NCI-H2107 (cell line): ENCODE results near the gene CPZ.

Experiments used
- DNase-seq: peaks from one replicate; lab custom pipeline; 2025; lab: John Stamatoyannopoulos, UW

Gene CPZ

GRCh38 chr4:8581094-8581861 is 11.3 kb upstream of the CPZ start:
- DNase-seq: no peak

DNA sequence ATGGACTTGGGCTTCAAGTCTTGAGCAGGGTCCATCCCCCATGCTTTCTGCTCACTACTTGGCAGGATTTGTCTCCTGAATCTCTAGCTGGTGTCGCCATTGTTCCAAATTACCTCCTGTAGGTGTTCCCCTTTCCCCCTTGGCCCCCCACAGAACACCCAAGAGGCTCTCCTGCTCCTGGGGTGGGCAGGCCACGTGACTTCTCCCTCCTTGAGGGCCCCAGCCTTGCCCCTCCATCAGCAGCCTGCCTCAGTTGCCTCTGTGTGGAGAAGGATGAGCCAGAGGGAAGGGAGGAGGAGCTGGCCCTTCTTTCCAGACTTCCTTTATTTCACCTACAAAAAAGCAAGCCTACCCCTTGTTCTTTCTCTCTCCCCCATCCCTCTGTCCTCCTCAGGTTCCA is 10.5 kb upstream of the CPZ start:
- DNase-seq: no peak

- DNase-seq: no peak
These were observed 10.1 kb upstream of the CPZ start for GRCh38 chr4:8582436-8582835.

GRCh38 chr4:8582941-8583654 is 9.5 kb upstream of the CPZ start:
- no peak for DNase-seq

DNA sequence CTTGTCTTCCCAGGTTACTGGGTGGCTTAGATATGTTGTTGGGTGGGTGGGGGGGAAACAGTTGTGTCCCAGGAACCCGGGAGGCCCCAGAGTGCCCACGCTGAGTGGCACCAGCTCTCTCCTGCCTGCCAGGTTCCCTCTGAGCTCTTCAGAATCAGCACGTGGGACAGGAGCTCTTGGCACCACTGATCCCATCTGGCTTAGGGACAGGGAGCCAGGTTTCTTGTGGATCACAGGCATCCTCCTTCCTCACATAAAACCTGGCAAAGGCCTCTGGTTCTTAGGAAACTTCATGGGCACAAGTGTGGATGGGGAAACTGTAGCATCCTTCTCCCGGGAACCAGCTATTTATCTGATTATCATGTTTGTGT is 8.9 kb upstream of the CPZ start:
- no peak for DNase-seq

DNA sequence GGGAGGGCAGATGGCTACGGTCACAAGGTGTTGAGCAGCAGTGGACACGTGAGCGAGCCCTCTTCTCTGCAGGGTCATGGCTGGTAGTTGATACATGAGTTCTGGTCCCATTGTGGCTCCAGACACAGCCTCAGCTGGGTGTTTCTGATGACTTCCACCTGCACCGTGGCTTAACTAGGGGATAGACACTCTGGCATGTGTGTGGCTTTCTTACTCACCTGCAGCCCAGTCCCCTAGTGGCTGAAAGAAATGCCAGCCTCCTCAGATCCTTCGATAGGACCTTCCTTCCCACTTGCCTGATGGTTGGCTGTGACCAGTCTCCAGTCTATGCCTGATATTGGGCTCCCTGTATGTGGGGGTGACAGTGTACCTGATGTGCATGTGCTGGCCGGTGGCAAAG is 7.4 kb upstream of the CPZ start:
- no peak for DNase-seq

GRCh38 chr4:8585721-8586212 is 6.8 kb upstream of the CPZ start:
- no peak for DNase-seq

DNA sequence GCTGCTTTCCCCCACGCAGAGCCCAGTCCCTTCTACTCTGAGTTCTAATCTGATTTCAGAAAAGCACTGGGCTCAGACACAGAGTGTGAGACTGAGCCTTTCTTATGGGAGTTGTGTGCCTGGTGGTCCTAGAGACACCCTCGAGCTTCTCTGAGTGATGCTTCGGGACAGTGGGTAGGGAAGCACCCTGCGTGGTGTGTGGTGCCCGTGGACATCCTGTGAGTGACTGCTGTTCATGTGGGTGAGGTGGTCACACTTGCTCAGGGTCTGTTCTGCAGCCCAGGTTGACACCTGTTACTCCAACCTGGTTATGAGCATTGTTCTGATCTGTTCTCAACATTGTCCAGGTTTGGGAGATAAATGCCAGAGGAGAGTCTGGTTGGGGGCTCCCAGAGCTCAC is 6.3 kb upstream of the CPZ start:
- no peak for DNase-seq

DNA sequence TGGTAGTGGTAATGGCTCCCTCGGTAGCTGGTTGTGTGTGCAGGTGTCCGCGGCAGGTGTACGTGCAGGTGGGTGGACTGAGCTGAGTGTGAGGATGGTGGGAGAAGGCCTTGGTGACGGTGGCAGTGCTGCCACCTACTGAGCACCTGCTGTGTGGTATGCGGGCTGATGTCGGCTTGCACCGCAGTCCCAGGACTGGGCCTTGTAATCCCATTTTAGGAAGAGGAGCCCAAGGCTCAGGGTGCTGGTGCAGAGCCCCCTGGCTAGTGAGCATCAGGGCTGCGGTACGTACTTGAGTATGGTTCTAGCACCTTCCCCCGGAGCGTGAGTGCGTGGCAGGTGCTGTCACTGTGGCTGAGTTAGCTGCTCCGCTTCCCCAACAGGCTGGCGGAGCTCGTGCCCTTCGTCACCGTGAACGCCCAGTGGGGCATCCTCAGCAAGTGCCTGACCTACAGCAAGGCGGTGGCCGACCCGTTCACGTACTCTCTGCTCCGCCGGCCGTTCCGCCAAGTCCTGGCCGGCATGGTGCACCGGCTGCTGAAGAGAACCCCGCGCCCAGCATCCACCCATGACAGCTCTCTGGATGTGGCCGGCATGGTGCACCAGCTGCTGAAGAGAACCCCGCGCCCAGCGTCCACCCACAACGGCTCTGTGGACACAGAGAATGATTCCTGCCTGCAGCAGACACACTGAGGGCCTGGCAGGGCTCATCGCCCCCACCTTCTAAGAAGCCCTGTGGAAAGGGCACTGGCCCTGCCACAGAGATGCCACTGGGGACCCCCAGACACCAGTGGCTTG is 5.7 kb upstream of the CPZ start:
- DNase-seq: no peak

DNA sequence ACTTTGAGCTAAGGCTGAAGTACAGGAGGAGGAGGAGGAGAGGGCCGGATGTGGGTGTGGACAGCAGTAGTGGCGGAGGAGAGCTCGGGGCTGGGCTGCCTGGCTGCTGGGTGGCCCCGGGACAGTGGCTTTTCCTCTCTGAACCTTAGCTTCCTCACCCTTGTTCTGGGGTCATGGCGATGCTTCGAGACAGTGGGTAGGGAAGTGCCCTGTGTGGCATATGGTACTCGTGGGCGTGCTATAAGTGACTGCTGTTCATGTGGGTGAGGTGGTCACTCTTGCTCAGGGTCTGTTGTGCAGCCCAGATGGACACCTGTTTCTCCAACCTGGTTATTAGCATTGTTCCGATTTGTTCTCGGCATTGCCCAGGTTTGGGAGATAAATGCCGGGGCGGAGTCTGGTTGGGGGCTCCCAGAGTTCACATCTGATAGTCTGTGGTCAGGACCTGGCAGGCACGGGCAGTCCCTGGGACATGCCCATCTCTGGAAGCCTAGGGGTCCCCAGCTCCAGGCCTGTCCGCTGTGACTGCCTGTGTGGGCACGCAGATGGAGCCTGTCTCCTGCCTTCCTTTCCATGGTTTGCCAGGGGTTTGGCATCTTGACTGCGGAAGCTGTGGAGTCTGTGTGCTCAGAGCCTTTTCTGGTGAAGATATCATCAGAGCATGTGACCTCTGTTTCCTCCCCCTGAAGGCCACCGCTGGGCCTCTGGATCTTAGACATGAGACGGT is 4.9 kb upstream of the CPZ start:
- no peak for DNase-seq

- DNase-seq: no peak
These were observed 4.4 kb upstream of the CPZ start for GRCh38 chr4:8588196-8588470.

GRCh38 chr4:8589336-8589735 is 3.2 kb upstream of the CPZ start:
- no peak for DNase-seq

DNA sequence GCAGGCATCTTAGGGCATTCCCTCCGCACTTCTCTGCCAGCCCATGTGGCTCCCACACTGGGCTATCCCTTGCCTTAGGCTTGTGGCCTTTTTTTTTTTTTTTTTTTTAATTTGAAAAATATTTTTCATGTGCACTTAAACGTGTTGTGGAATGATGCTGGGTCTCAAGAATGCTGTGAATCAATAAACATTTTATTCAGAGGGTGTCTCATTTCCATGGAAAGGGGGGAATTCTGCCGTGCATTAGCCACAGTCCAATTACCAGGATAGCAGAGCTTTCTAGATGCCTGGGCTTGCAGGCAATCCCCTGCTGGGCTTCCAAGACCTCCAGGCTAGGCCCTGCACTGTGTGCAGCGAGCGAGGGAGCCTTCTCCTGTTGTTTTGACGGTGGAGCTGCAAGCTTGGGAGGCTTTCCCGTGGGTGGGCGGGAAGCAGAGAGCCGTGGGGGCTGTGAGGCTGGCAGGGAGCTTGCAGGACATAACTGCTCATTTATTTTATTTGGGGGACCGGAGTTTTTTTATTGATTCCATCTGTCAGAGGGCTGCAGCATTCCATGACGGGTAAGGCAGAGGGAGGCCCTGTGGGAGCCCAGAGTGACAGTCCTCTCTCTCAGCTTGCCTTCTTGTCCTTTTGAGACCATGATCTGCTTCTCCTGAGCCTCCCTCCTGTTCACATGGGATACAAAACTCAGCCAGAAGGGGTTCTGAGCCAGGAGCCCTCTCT is 2.6 kb upstream of the CPZ start:
- DNase-seq: no peak

DNA sequence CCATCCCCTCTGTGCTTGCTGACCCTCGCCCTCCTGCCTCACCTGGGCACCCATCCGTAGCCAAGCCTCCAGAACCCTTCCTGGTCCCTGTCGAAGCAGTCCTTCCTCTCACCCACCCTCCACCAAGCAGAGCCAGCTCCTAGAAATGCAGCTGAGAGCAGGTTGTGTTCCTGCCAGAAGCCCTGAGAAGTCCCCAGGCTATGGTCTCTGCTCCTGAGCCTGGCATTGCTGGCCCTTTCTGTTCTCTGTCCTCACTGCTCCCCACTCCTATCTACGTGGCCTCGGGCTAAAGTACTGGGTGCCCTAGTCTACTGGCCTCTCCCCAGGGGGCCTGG is 2.1 kb upstream of the CPZ start:
- DNase-seq: no peak

- DNase-seq: no peak
These were observed 1.5 kb upstream of the CPZ start for GRCh38 chr4:8591114-8591513.

- no peak for DNase-seq
These were observed 769 bp upstream of the CPZ start for GRCh38 chr4:8591626-8592365.

DNA sequence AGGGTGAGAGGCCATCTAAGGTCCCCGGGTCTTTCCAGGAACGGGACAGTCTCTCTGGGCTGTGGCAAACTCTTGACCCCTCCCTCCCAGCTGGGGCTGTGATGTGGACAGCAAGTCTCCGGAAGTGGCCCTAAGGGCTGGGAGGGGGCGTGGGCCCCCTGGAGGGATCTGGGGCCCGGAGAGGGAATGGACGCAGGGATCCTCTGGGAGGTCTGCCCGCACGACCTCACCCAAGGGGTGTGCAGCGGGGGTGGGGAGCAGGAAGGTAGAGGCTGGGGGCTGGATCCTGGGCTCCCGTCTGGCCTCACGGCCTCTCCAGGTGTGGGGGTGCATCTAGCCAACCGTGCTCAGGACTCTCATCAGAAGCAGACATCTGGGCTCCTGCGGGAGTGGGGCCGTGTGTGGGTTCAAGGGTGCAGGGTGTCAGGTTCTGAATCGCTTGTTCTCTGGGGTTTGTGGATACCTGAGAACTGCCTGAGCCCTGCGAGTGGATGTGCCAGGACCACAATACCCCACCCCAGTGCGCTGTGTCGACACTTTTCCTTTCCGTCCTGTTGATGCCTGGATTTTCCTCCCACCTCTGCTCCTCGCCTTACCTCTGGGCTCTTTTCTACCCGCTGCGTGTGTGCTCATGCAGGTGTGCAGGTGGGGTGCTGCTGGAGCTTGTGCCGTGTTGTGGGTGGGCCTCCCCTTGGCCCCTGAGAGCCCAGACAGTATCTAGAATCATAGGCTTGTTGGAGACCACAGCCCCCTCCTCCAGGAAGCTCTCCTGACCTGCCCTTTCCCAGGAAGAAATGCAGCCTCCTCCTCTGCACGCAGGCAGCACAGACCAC is 915 bp downstream of the CPZ start:
- DNase-seq: no peak

- no peak for DNase-seq
These were observed 1.8 kb downstream of the CPZ start for GRCh38 chr4:8594097-8595038.
